Naive thymus-derived CD8-positive, alpha-beta T cell (primary cell): ENCODE results near the gene LNP1. TPM values are rescaled to one million over a fixed set of nuclear protein-coding genes. Genes with fewer than 3 reads are reported as not detected.
"Not testable (repeated sequence)": the region's sequence is repeated elsewhere in the genome, so short reads cannot be mapped to it uniquely, and the experiment has no call there.

ENCODE experiments used
- ATAC-seq, 2 donors: fragments of 150-1000 bp; cut with Tn5 transposase in 1 of 2; sonication (Bioruptor Pico), chemical (Tn5 transposase) in 1 of 2; 1 replicate in 1 of 2; 2 replicates in 1 of 2; pipeline ENCODE4 v1.10.0; 2021; ENCODE audit warnings: mild to moderate bottlenecking in 2 of 2, moderate library complexity in 2 of 2
- POLR2A ChIA-PET: fragments of 350-600 bp; sonication (Branson Sonifier 250); formaldehyde crosslinking; loops from one replicate; lab custom pipeline; 2021; ENCODE audit warnings: antibody characterized with exemption; lab: Charles Lee
- DNase-seq, 10 donors: peaks; one replicate each; pipeline versions ENCODE4 v3.0.0 to v3.0.0-alpha.2; 2020 to 2022
- H3K27ac Mint-ChIP-seq, 10 donors: one replicate each; pipeline ENCODE4 v1.8.0; 2020 to 2022; ENCODE audit warnings: mild to moderate bottlenecking in 10 of 10, mixed read lengths in 10 of 10, moderate library complexity in 4 of 10, inconsistent platforms in 1 of 10
- H3K27me3 Mint-ChIP-seq, 5 donors: one replicate each; pipeline ENCODE4 v1.8.0; 2021 to 2022; ENCODE audit warnings: mixed read lengths in 5 of 5
- H3K36me3 Mint-ChIP-seq, 3 donors: one replicate each; pipeline ENCODE4 v1.8.0; 2020 to 2022; ENCODE audit warnings: mixed read lengths in 3 of 3, mild to moderate bottlenecking in 2 of 3, inconsistent platforms in 1 of 3
- H3K4me1 Mint-ChIP-seq, 4 donors: one replicate each; pipeline ENCODE4 v1.8.0; 2021 to 2022; ENCODE audit warnings: mixed read lengths in 4 of 4
- H3K4me3 Mint-ChIP-seq, 10 donors: one replicate each; pipeline ENCODE4 v1.8.0; 2020 to 2022; ENCODE audit warnings: mild to moderate bottlenecking in 10 of 10, mixed read lengths in 10 of 10, moderate library complexity in 6 of 10, inconsistent platforms in 1 of 10
- H3K9me3 Mint-ChIP-seq, 9 donors: one replicate each; pipeline ENCODE4 v1.8.0; 2020 to 2022; ENCODE audit warnings: mixed read lengths in 9 of 9, mild to moderate bottlenecking in 3 of 9, inconsistent platforms in 1 of 9, moderate library complexity in 1 of 9
- polyA plus RNA-seq, 3 donors: library from polyadenylated mRNA; unstranded; fragments of 300-500 nt; fragmentation: Illumina TruSeq; gene quantifications; one replicate each; pipeline ENCODE4 v1.2.3, GENCODE V29; 2021
- total RNA-seq, 8 experiments: library from RNA in 2 of 8; stranded (reverse) in 2 of 8; gene quantifications; one replicate each; pipeline ENCODE4 v1.2.3 and lab custom pipeline; 2021 to 2026

Gene LNP1
- total and polyA plus RNA-seq, 5 experiments from 2014 or later: 0.40 to 2.4 (median 2.0) TPM

- peaks cover 0 to 46% (median 9%) of the 10 kb centered on the region in 9 donors for H3K9me3 Mint-ChIP-seq
- H3K4me1 Mint-ChIP-seq: peaks cover 0 to 8% (median 0%) of the 10 kb centered on the region in 4 donors
- H3K36me3 Mint-ChIP-seq: peaks cover 0 to 23% (median 16%) of the 10 kb centered on the region in 3 donors
- no peak overlapping the region for H3K27ac Mint-ChIP-seq
- DNase-seq: no peak
- peaks cover 0 to 4% (median 0%) of the 10 kb centered on the region in 5 donors for H3K27me3 Mint-ChIP-seq
- H3K4me3 Mint-ChIP-seq: no peak overlapping the region
- POLR2A ChIA-PET: no interaction called here
- no peak for ATAC-seq
These were observed 65.8 kb downstream of the LNP1 start for GRCh38 chr3:100467133-100467532.

DNA sequence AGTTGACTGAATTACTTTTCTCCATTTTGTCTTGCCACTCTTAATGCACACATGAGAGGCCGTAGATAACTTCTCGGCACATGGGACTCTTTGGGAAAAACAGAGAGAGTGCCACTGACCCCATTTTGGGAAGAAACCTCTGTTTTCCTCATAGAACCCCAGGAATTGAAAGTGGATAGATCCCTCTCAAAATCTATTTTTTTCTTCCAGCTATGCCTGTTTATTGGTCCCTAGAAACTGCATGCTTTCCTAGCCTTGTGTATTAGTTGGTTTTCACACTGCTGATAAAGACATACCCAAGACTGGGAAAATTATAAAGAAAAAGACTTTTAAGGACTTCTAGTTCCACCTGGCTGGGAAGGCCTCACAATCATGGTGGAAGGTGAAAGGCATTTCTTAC, 67.3 kb downstream of the LNP1 start:
- DNase-seq: no peak
- Mint-ChIP-seq H3K4me1 (peaks cover 0 to 8% (median 0%) of the 10 kb centered on the region in 4 donors), H3K36me3 (peaks cover 0 to 23% (median 16%) of the 10 kb centered on the region in 3 donors), H3K27me3 (peaks cover 0 to 4% (median 0%) of the 10 kb centered on the region in 5 donors), H3K27ac (no peak overlapping the region), H3K4me3 (no peak overlapping the region), H3K9me3 (peaks cover 0 to 46% (median 9%) of the 10 kb centered on the region in 9 donors)
- POLR2A ChIA-PET: no interaction called here
- ATAC-seq: no peak

- no peak overlapping the region for H3K27ac Mint-ChIP-seq
- POLR2A ChIA-PET: no interaction called here
- no peak for DNase-seq
These were observed 69.6 kb downstream of the LNP1 start for GRCh38 chr3:100470951-100471350.

GRCh38 chr3:100471444-100471843, 70.1 kb downstream of the LNP1 start:
- DNase-seq (no peak), ATAC-seq (no peak)
- Mint-ChIP-seq H3K9me3 (peaks cover 0 to 46% (median 9%) of the 10 kb centered on the region in 9 donors), H3K4me3 (no peak overlapping the region), H3K27ac (no peak overlapping the region), H3K4me1 (peaks cover 0 to 3% (median 0%) of the 10 kb centered on the region in 4 donors), H3K27me3 (peaks cover 0 to 4% (median 0%) of the 10 kb centered on the region in 5 donors), H3K36me3 (peaks cover 0 to 23% (median 16%) of the 10 kb centered on the region in 3 donors)
- POLR2A ChIA-PET: no interaction called here

More at GRCh38 chr3:100470951-100471350, 69.6 kb downstream of the LNP1 start:
- Mint-ChIP-seq H3K4me1 (peaks cover 0 to 8% (median 0%) of the 10 kb centered on the region in 4 donors), H3K27me3 (peaks cover 0 to 4% (median 0%) of the 10 kb centered on the region in 5 donors), H3K4me3 (no peak overlapping the region), H3K9me3 (peaks cover 0 to 46% (median 9%) of the 10 kb centered on the region in 9 donors), H3K36me3 (peaks cover 0 to 23% (median 16%) of the 10 kb centered on the region in 3 donors)
- ATAC-seq: no peak

DNA sequence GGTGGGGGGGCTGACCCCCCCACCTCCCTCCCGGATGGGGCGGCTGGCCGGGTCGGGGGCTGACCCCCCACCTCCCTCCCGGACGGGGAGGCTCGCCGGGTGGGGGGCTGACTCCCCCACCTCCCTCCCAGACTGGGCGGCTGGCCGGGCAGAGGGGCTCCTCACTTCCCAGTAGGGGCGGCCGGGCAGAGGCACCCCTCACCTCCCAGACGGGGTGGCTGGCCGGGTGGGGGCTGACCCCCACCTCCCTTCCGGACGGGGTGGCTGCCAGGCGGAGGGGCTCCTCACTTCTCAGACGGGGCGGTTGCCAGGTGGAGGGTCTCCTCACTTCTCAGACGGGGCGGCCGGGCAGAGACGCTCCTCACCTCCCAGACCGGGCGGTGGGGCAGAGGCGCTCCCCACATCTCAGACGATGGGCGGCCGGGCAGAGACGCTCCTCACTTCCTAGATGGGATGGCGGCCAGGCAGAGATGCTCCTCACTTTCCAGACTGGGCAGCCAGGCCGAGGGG, 76.6 kb downstream of the LNP1 start:
- H3K4me3 Mint-ChIP-seq, H3K4me1 Mint-ChIP-seq, DNase-seq, H3K36me3 Mint-ChIP-seq, POLR2A ChIA-PET, ATAC-seq, H3K27ac Mint-ChIP-seq, H3K9me3 Mint-ChIP-seq: not testable (repeated sequence)
- H3K27me3 Mint-ChIP-seq: peaks cover 2 to 18% (median 10%) of the 10 kb centered on the region in 5 donors

- H3K4me1 Mint-ChIP-seq, ATAC-seq, H3K27ac Mint-ChIP-seq, H3K9me3 Mint-ChIP-seq, DNase-seq, POLR2A ChIA-PET, H3K4me3 Mint-ChIP-seq, H3K36me3 Mint-ChIP-seq: not testable (repeated sequence)
- H3K27me3 Mint-ChIP-seq: peaks cover 4 to 23% (median 11%) of the 10 kb centered on the region in 5 donors
These were observed 77.2 kb downstream of the LNP1 start for GRCh38 chr3:100478521-100478920.

GRCh38 chr3:100480081-100480480, 78.7 kb downstream of the LNP1 start:
- Mint-ChIP-seq H3K27me3 (peaks cover 4 to 32% (median 20%) of the 10 kb centered on the region in 5 donors), H3K27ac (no peak overlapping the region), H3K9me3 (no peaks in the 10 kb centered on the region), H3K36me3 (peaks cover 0 to 4% (median 0%) of the 10 kb centered on the region in 3 donors), H3K4me1 (peaks cover 0 to 3% (median 0%) of the 10 kb centered on the region in 4 donors), H3K4me3 (no peak overlapping the region)
- ATAC-seq (no peak), DNase-seq (no peak)
- POLR2A ChIA-PET: no interaction called here

- POLR2A ChIA-PET: no interaction called here
- H3K27me3 Mint-ChIP-seq: peaks cover 4 to 37% (median 20%) of the 10 kb centered on the region in 5 donors
- no peak overlapping the region for H3K27ac Mint-ChIP-seq
- DNase-seq (no peak), ATAC-seq (no peak)
- H3K36me3 Mint-ChIP-seq: peaks cover 0 to 4% (median 0%) of the 10 kb centered on the region in 3 donors
- peaks cover 0 to 3% (median 0%) of the 10 kb centered on the region in 4 donors for H3K4me1 Mint-ChIP-seq
- H3K4me3 Mint-ChIP-seq: no peak overlapping the region
- H3K9me3 Mint-ChIP-seq: no peaks in the 10 kb centered on the region
These were observed 80.8 kb downstream of the LNP1 start for GRCh38 chr3:100482176-100482575.

DNA sequence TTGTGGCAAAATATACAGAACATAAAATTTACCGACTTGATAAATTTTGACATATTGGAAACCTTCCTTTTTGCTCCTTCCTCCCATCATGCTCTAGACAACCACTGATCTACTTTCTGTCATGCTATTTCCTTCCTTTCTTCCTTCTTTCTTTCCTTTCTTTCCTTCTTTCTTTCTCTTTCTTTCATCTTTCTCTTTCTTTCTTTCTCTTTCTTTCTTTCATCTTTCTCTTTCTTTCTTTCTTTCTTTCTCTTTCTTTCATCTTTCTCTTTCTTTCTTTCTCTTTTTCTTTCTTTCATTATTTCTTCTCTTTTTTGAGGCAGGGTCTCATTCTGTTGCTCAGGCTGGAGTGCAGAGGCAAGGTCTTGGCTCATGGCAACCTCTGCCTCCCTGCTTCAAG, 82.2 kb downstream of the LNP1 start:
- ATAC-seq: no peak
- POLR2A ChIA-PET: no interaction called here
- peaks cover 4 to 37% (median 20%) of the 10 kb centered on the region in 5 donors for H3K27me3 Mint-ChIP-seq

GRCh38 chr3:100486808-100487207, 85.5 kb downstream of the LNP1 start:
- Mint-ChIP-seq H3K27me3 (peaks cover 4 to 28% (median 14%) of the 10 kb centered on the region in 5 donors), H3K9me3 (no peaks in the 10 kb centered on the region), H3K36me3 (no peaks in the 10 kb centered on the region), H3K4me3 (no peak overlapping the region), H3K4me1 (peaks cover 2 to 5% (median 3%) of the 10 kb centered on the region in 4 donors), H3K27ac (no peak overlapping the region)
- DNase-seq (no peak), ATAC-seq (no peak)
- POLR2A ChIA-PET: no interaction called here

More for the DNA sequence above, 82.2 kb downstream of the LNP1 start:
- Mint-ChIP-seq H3K27ac (no peak overlapping the region), H3K36me3 (peaks cover 0 to 4% (median 0%) of the 10 kb centered on the region in 3 donors), H3K4me1 (peaks cover 0 to 3% (median 0%) of the 10 kb centered on the region in 4 donors), H3K9me3 (no peaks in the 10 kb centered on the region), H3K4me3 (no peak overlapping the region)
- DNase-seq: no peak

GRCh38 chr3:100489118-100489517, 87.8 kb downstream of the LNP1 start:
- H3K36me3 Mint-ChIP-seq: no peaks in the 10 kb centered on the region
- H3K9me3 Mint-ChIP-seq: no peaks in the 10 kb centered on the region
- POLR2A ChIA-PET: no interaction called here
- peaks cover 2 to 19% (median 14%) of the 10 kb centered on the region in 5 donors for H3K27me3 Mint-ChIP-seq
- no peak overlapping the region for H3K27ac Mint-ChIP-seq
- no peak for DNase-seq
- H3K4me1 Mint-ChIP-seq: peaks cover 8 to 14% (median 11%) of the 10 kb centered on the region in 4 donors
- no peak for ATAC-seq
- no peak overlapping the region for H3K4me3 Mint-ChIP-seq

GRCh38 chr3:100492059-100493006, 91.0 kb downstream of the LNP1 start, which contains the start of gene TMEM45A:
TSS of gene TMEM45A (plus strand) at chr3:100492619. CDS start at chr3:100555212, 62,593 bp downstream.
- peak; percentile 79 to 98 for ATAC-seq
- POLR2A ChIA-PET: no interaction called here

More at GRCh38 chr3:100492059-100493006, 91.0 kb downstream of the LNP1 start, which contains the start of gene TMEM45A:
- Mint-ChIP-seq H3K36me3 (no peaks in the 10 kb centered on the region), H3K9me3 (no peaks in the 10 kb centered on the region), H3K27me3 (peaks cover 10 to 28% (median 23%) of the 10 kb centered on the region in 5 donors), H3K4me3 (peak within 1 kb of the TSS; percentile 74 to 92 (median 85)), H3K27ac (peak within 1 kb of the TSS in 8 of 10 donors; percentile 10 to 83 (median 42)), H3K4me1 (peaks cover 8 to 14% (median 11%) of the 10 kb centered on the region in 4 donors)
- DNase-seq: peak; percentile 47 to 83 (median 60)
